ENCODE data around the gene ATRIP. TPM values are rescaled to one million over a fixed set of nuclear protein-coding genes. Genes with fewer than 3 reads are reported as not detected.
A peak's percentile ranks its signal among the peaks of the same experiment; 100 is the strongest.

ATRIP gene
- total RNA-seq, 2 experiments from 2014 or later = 18.8 to 20.3 TPM

DNA sequence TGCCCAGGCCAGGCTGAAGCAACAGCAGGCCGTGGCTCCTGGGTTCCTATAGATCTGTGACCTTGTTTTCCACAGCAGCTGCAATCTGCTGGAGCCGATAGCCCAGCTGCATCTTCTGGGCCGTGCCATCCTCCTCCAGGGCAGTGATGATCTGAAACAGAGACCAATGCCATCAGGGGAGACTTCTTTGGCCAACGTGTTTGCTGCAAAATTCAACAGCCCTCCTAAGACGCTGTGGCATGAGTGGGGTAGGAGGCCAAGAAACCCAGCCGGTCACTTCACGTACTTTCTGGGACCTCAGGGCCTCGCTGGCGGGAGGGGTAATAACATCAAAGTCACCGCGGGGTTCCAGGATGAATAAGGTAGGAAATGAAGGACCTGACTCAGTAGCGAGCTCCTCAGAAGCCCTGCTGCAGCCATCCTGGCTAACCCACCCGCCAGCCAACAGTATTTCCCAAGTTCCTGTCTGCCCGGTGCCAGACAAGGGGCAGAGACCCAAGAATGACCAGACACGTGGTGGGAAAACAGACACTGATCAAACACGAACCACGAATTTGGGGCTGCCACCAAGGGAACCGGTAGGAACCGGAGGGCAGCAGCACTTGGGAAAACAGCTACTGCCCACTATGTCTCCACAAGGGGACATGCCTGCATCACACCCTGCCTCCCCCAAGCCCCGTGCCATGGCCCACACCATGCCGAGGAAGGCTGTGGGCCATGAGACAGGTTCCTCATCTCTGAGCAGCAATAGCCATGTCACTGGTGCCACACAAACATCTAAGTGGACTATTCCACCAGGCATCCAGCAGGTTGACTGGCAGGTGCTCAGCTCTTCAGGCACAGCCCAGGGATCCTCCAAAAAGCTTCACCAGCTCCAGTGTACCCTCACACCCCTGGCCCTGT is 41.8 kb upstream of the ATRIP start:
- H3K36me3 Mint-ChIP-seq (ENCODE audit: low read depth) = no peaks in the 10 kb centered on the region
- ChIA-PET POLR2A (interaction anchor here (1.2 kb wide), 1 partner anchor 35 kb away, joined by 4 read pairs; the partner anchor contains the start of genes CCDC51 and TMA7), CTCF (interaction anchor here (7.2 to 11.6 kb wide), 2 partner anchors 29 to 150 kb away, joined by 179 to 342 read pairs; partner anchors contain the start of genes PFKFB4 and PLXNB1)
- H3K27ac Mint-ChIP-seq = no peak overlapping the region
- H3K4me3 Mint-ChIP-seq = no peak overlapping the region
- ATAC-seq = no peak
- DNase-seq = no peak
- no peaks in the 10 kb centered on the region for H3K27me3 Mint-ChIP-seq (ENCODE audit: low read depth)
- H3K4me1 Mint-ChIP-seq (ENCODE audit: low read depth) = no peaks in the 10 kb centered on the region
- H3K9me3 Mint-ChIP-seq (ENCODE audit: insufficient read depth) = no peaks in the 10 kb centered on the region

DNA sequence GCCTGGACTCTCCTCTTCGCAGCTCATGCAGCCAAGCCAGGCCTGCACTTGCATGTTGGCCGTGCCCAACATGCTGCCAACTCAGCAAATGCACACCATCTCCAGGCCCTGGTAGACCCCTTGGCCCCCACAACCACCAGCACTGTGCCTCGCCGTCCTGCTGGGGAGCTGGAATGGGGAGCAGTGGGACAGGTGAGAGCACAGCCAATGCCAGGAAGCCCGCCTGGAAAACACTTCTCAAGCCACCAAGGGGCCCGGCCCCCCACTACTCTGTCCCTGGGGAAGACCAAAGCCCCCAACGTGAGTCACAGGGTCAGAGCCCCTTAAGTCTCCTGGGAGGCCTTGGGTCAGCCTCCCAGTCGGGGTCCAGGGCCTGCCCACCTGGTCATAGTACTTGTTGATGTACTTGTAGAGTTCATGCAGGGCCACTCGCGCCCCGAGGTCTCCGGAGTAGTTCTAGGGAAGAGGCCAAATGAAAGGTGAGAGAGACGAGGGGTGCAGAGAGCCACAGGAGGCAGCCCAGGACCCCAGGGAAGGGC is 41.1 kb upstream of the ATRIP start:
- DNase-seq = no peak
- no peaks in the 10 kb centered on the region for H3K9me3 Mint-ChIP-seq (ENCODE audit: insufficient read depth)
- no peaks in the 10 kb centered on the region for H3K27me3 Mint-ChIP-seq (ENCODE audit: low read depth)
- no peaks in the 10 kb centered on the region for H3K36me3 Mint-ChIP-seq (ENCODE audit: low read depth)
- no peak for ATAC-seq
- H3K4me1 Mint-ChIP-seq (ENCODE audit: low read depth) = no peaks in the 10 kb centered on the region
- ChIA-PET POLR2A (interaction anchor here (1.2 kb wide), 1 partner anchor 34 kb away, joined by 4 read pairs; the partner anchor contains the start of genes CCDC51 and TMA7), CTCF (interaction anchor here (11.6 kb wide), 1 partner anchor 28 kb away, joined by 342 read pairs; the partner anchor contains the start of gene PLXNB1)
- no peak overlapping the region for H3K27ac Mint-ChIP-seq
- H3K4me3 Mint-ChIP-seq = no peak overlapping the region

DNA sequence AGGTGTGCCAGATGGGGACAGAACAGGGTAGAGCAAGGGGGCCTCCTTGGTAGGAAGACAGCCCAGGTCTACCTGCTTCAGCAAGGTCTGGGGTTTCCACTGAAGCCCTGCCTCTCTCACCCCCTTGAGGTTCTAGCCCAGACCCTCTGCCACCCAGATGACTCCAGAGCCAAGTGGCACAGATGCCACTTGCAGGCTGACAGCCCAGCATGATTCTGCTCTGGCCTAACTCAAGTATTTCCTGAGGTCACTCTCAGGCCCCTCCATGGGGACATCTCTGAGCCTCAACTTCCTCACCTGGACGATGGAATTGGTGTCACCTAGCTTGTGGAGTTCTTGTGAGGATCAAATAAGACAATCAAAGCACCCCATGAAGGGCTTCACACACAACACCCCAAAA is 40.6 kb upstream of the ATRIP start:
- H3K27ac Mint-ChIP-seq = no peak overlapping the region
- H3K9me3 Mint-ChIP-seq (ENCODE audit: insufficient read depth) = no peaks in the 10 kb centered on the region
- CTCF ChIA-PET = interaction anchor here (11.6 kb wide), 1 partner anchor 28 kb away, joined by 342 read pairs; the partner anchor contains the start of gene PLXNB1
- H3K4me1 Mint-ChIP-seq (ENCODE audit: low read depth) = no peaks in the 10 kb centered on the region
- H3K4me3 Mint-ChIP-seq = no peak overlapping the region
- no peaks in the 10 kb centered on the region for H3K27me3 Mint-ChIP-seq (ENCODE audit: low read depth)
- POLR2A ChIA-PET = no interaction called here
- ATAC-seq (no peak), DNase-seq (no peak)
- H3K36me3 Mint-ChIP-seq (ENCODE audit: low read depth) = no peaks in the 10 kb centered on the region

DNA sequence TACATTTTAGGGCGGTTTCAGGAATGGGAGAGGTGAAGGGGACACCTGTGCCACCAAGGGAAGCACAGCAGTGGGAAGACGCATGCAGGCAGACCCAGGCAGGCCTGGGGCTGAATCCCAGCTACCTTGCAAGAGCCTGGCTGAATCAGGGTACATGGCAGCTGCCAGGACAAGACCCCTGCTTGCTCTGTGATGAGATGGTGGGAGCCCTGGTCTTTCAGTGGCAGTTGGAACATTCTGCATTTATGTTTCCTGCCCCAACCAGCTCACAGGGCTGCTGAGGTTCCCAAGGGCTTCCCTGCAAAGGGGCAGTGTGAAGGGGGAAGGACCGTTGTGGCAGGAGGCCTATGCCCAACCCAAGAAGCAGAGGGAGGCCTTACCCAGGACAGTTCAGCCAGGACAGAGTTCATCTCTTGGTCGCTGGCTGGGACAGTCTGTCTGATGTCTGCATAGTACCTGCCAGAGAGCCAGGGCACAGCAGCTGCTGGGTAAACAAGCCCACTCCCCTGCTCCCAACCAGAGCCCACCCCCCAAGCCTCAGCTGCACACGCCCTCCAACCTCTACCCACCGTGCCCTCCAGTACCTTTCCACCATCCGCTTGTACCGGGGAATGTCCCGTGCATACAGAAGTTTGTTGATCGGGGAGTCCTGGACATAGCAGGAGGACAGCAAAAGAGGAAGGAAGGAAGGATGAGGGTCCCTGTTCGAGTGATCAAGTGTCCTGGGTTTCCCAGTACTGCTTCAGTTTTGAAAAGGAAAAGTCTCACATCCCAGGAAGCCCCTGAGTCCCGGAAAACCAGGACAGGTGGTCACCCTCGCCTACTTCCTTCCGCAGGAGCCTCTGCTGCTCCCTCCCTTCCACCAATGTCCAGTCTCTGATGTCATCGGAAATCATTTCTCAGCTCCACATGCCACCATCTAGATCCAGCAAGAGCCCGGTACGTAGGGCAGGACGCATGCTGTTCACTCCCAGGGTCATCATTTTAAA is 39.8 kb upstream of the ATRIP start:
- ATAC-seq = no peak
- POLR2A ChIA-PET = interaction anchor here (0.5 to 1.1 kb wide), 2 partner anchors 11 to 101 kb away, joined by 3 to 5 read pairs; no protein-coding TSS in a partner anchor
- no peaks in the 10 kb centered on the region for H3K9me3 Mint-ChIP-seq (ENCODE audit: insufficient read depth)
- H3K36me3 Mint-ChIP-seq (ENCODE audit: low read depth) = no peaks in the 10 kb centered on the region
- H3K4me3 Mint-ChIP-seq = no peak overlapping the region
- H3K27me3 Mint-ChIP-seq (ENCODE audit: low read depth) = no peaks in the 10 kb centered on the region
- DNase-seq = no peak
- CTCF ChIA-PET = interaction anchor here (1.4 to 11.6 kb wide), 2 partner anchors 27 to 135 kb away, joined by 3 to 342 read pairs; partner anchors contain the start of gene PLXNB1
- no peaks in the 10 kb centered on the region for H3K4me1 Mint-ChIP-seq (ENCODE audit: low read depth)
- peak overlapping the region; percentile 43 for H3K27ac Mint-ChIP-seq

DNA sequence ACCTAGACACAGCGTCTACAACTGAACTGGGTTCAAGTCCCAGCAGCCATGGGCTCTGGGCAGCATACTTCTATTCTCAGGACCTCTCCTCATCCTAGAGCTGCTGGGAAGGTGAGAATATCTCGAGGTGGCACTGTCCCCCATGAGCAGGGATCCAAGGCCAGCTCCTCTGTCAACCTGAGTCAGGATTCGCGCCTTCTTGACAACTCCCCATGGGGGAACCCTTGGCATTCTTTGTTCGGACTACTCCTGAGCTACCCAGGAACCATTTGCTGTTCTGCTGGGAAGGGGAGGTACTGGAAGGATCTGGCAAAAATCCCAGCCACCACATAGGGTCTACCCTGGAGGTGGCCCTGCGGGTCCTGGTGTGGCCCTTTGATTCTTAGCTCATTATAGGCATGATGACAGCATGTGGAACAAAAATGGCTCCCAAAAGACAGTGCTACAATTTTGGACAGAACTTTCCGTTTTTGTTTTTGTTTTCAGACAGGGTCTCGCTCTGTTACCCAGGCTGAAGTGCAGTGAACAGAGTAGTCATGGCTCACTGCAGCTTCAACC is 38.9 kb upstream of the ATRIP start:
- DNase-seq = no peak
- Mint-ChIP-seq H3K4me1 (ENCODE audit: low read depth) (no peaks in the 10 kb centered on the region), H3K4me3 (no peak overlapping the region), H3K27ac (no peak overlapping the region), H3K36me3 (ENCODE audit: low read depth) (no peaks in the 10 kb centered on the region), H3K27me3 (ENCODE audit: low read depth) (no peaks in the 10 kb centered on the region), H3K9me3 (ENCODE audit: insufficient read depth) (no peaks in the 10 kb centered on the region)
- ATAC-seq = no peak
- CTCF ChIA-PET = interaction anchor here (0.8 to 11.6 kb wide), 3 partner anchors 26 to 150 kb away, joined by 3 to 342 read pairs (median 3); partner anchors contain the start of gene PLXNB1
- POLR2A ChIA-PET = interaction anchor here (0.5 to 1.1 kb wide), 2 partner anchors 10 to 13 kb away, joined by 3 to 5 read pairs; no protein-coding TSS in a partner anchor

DNA sequence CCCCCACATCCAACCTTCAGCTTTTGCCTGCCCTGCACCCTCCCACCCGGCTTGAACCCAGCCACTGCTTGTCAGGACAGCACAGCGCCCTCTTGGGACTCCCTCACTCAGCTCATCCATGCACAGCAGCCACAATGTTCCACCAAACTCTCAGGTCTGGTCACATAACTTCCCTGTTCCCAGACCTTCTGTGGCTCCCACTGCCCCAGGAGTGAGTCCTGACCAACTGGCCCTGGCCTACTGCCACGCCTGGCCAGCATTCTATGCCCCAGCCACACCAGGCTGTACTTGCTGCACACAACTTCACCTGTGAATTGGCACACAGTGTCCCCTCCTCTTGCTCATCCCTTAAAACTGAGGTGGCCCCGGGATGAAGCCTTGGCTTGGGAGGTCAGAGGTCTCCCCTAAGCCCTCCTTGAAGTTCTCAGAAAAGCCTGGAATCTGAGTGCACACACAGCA is 37.7 kb upstream of the ATRIP start:
- Mint-ChIP-seq H3K27ac (no peak overlapping the region), H3K9me3 (ENCODE audit: insufficient read depth) (no peaks in the 10 kb centered on the region), H3K4me1 (ENCODE audit: low read depth) (no peaks in the 10 kb centered on the region), H3K4me3 (no peak overlapping the region), H3K27me3 (ENCODE audit: low read depth) (no peaks in the 10 kb centered on the region), H3K36me3 (ENCODE audit: low read depth) (no peaks in the 10 kb centered on the region)
- ATAC-seq = no peak
- POLR2A ChIA-PET = no interaction called here
- CTCF ChIA-PET = interaction anchor here (1.1 to 11.6 kb wide), 3 partner anchors 8 to 140 kb away, joined by 3 to 342 read pairs (median 3); partner anchors contain the start of gene PLXNB1
- DNase-seq = no peak

DNA sequence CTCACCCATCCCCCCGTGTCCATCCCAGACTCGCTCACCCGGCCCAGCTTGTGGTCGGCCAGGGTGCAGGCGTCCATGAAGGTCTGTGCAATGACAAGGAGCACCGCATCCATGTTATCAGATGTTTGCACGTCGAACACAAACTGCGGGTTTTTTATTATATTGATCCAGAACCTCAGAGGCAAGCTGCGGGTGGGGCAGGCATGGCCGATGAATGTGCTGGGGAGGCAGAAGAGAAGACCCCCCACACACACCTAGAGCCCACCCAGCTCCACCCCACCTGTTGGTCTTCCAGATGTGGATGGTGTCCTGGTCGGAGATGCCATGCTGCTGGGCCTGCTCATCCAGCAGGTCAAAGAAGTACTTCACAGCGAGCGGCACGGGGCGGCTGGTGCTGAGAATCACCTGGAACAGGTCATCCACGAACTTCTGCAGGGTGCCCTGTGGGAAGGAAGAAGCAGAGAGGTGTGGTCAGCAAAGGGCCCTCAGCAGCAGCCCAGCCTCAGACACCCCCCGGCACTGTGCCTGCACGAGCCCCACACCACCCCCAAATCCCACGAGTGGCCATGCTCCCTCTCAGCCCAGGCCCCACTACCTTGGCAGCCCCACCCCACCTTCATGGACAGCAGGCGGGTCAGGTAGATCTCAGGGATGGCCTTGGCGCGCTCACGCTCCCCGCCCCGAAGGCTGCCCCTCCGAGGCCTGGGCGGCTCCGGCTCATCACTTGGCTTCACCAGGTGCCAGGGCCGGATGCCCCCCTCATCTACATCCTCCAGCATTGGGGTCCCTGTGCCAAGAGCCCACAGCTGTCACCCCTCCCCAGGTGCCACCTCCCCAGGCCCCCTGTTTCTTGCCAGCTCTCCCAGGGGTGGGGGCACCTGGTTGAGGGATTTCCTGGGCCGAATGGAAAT is 37.0 kb upstream of the ATRIP start:
- ChIA-PET CTCF (interaction anchor here (1.1 to 11.6 kb wide), 3 partner anchors 9 to 140 kb away, joined by 3 to 342 read pairs (median 3); partner anchors contain the start of gene PLXNB1), POLR2A (no interaction called here)
- no peaks in the 10 kb centered on the region for H3K9me3 Mint-ChIP-seq (ENCODE audit: insufficient read depth)
- H3K27me3 Mint-ChIP-seq (ENCODE audit: low read depth) = no peaks in the 10 kb centered on the region
- ATAC-seq (no peak), DNase-seq (no peak)
- H3K27ac Mint-ChIP-seq = no peak overlapping the region
- no peaks in the 10 kb centered on the region for H3K36me3 Mint-ChIP-seq (ENCODE audit: low read depth)
- no peaks in the 10 kb centered on the region for H3K4me1 Mint-ChIP-seq (ENCODE audit: low read depth)
- no peak overlapping the region for H3K4me3 Mint-ChIP-seq

DNA sequence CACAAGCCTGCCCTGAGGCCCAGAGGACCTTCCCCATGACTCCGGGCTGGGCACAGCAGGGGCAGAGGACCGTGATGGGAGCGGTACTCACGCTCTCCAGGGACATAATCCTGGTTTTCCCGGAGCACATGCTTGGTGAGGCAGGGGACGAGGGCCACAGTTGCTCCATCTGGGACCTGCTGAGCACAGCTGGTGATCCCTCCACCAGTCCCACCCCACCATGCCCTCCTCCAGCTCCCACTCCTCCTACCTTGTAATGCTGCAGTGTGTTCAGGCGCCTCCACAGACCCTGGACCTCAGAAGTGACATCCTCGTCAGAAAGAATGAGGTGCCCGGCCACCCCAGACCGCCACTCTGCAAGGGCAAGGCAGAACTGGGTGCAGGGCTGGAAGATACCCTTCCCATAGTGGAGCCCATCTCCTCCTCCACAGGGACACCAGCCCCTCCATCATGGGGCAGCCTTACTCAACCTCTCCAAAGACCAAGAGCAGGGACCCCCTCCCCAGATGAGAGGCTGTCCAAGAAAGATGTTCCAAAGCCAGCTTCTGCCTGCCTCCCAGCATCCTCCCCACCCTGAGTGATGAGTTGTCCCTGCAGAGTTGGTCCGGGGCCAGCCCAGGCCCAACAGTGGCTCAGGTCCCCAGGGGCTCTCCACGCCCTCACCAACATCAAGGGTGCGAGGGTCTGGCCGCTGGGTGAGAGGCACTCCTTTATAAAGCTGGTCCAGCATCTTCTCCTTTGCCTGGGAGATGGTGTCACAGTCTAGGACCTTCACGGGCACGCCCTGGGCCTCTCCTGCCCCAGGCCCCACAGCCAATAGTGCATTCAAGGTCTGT is 36.1 kb upstream of the ATRIP start:
- Mint-ChIP-seq H3K4me3 (no peak overlapping the region), H3K27ac (no peak overlapping the region), H3K36me3 (ENCODE audit: low read depth) (no peaks in the 10 kb centered on the region), H3K4me1 (ENCODE audit: low read depth) (no peaks in the 10 kb centered on the region), H3K27me3 (ENCODE audit: low read depth) (no peaks in the 10 kb centered on the region), H3K9me3 (ENCODE audit: insufficient read depth) (no peaks in the 10 kb centered on the region)
- ATAC-seq (no peak), DNase-seq (no peak)
- ChIA-PET CTCF (interaction anchor here (2.1 to 7.3 kb wide), 2 partner anchors 10 to 26 kb away, joined by 10 to 47 read pairs; no protein-coding TSS in a partner anchor), POLR2A (no interaction called here)

DNA sequence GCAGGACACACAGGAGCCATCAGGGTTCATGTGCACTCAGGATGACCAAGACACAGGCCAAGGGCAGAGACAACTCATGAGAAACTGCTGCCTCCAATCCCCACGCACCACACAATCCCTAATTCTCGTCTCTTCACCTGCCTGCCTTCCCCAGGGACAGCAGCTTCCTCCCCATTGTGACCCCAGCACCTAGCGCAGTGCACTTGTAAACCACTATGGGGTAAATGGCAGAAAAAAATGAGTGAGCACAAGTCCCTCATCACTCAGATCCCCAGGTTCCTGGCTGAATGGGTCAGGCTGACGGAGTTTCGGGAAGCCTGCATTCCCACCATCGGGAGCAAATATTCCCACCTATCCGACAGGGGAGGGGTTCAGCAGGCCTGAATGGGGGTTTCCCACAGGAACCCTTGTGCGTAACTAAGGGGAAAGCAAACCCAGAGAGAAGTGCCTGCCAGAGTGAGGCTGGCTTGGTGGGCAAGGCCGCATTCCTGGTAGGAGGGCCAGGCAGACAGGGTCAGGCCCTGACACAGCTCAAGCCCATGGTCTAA is 35.4 kb upstream of the ATRIP start:
- DNase-seq (no peak), ATAC-seq (no peak)
- Mint-ChIP-seq H3K27ac (no peak overlapping the region), H3K4me3 (no peak overlapping the region), H3K36me3 (ENCODE audit: low read depth) (no peaks in the 10 kb centered on the region), H3K9me3 (ENCODE audit: insufficient read depth) (no peaks in the 10 kb centered on the region), H3K4me1 (ENCODE audit: low read depth) (no peaks in the 10 kb centered on the region), H3K27me3 (ENCODE audit: low read depth) (no peaks in the 10 kb centered on the region)
- CTCF ChIA-PET = interaction anchor here (1.2 to 7.3 kb wide), 3 partner anchors 11 to 104 kb away, joined by 3 to 47 read pairs (median 10); no protein-coding TSS in a partner anchor
- POLR2A ChIA-PET = interaction anchor here (0.7 kb wide), 1 partner anchor 143 kb away, joined by 3 read pairs; no protein-coding TSS in a partner anchor

All from activated CD8-positive, alpha-beta T cell treated with anti-CD3 and anti-CD28 coated beads, Interleukin-2, amount 10 ng/mL, durations not matched to agents 7 days and 5 days (primary cell).